K562 (cell line): ENCODE data around the gene ATRIP. TPM values are rescaled to one million over a fixed set of nuclear protein-coding genes. Genes with fewer than 3 reads are reported as not detected.

Experiments
- ATAC-seq: fragments of 200-7000 bp; cut with Tn5 transposase; 3 replicates; pipeline ENCODE4 v1.9.1; 2020; ENCODE audit warnings: moderate library complexity
- BruUV-seq: library from RNA; stranded (reverse); fragments of 400-500 nt; replicated peaks from 2 replicates; lab custom pipeline; 2021; lab: Mats Ljungman, UMichigan
- CTCF ChIA-PET: fragments of 300-600 bp; formaldehyde crosslinking; extraction: SDS; loops from one replicate; lab custom pipeline; 2021; ENCODE audit warnings: low intra/inter-chr PET ratio; lab: Yijun Ruan, JAX
- POLR2A ChIA-PET: fragments of 300-600, 350-650 bp; sonication (Branson Sonifier 250); formaldehyde crosslinking; extraction: SDS; loops from one replicate; lab custom pipeline; 2021; ENCODE audit warnings: antibody characterized with exemption, inconsistent platforms; lab: Yijun Ruan, JAX
- DNase-seq, 4 experiments: peaks; one replicate each; pipeline versions ENCODE4 v3.0.0 to v3.0.0-alpha.2; 2011 to 2018; ENCODE audit warnings: low spot score in 3 of 4, mixed read lengths in 3 of 4; ENCODE audit errors: extremely low read depth in 1 of 4
- FAIRE-seq: peaks from 2 replicates; lab custom pipeline; 2011; peaks lifted over from hg19 to GRCh38; lab: Jason Lieb, UNC
- H2AFZ ChIP-seq: 2 replicates; pipeline ENCODE4 v1.6.0; 2011; ENCODE audit warnings: low read depth, low read length, control low read depth, inconsistent platforms
- H3K27ac ChIP-seq: fragments of 200-600 bp; 3 replicates; pipeline ENCODE4 v1.8.0; 2011; ENCODE audit warnings: low read depth, mild to moderate bottlenecking, control low read depth, inconsistent platforms, low read length, moderate library complexity, mixed read lengths; ENCODE audit errors: extremely low read depth
- H3K27me3 ChIP-seq, 2 experiments: fragments of 300-600 bp in 1 of 2; 2 replicates in 1 of 2; 3 replicates in 1 of 2; pipeline versions ENCODE4 v1.6.0 to v1.8.0; 2011; ENCODE audit warnings: inconsistent platforms in 2 of 2, low read length in 2 of 2, mild to moderate bottlenecking in 1 of 2, mixed read lengths in 1 of 2, moderate library complexity in 1 of 2; ENCODE audit not compliant: control insufficient read depth in 2 of 2, insufficient read depth in 2 of 2
- H3K36me3 ChIP-seq: fragments of 300-600 bp; 3 replicates; pipeline ENCODE4 v1.8.0; 2011; ENCODE audit warnings: mild to moderate bottlenecking, low read length, inconsistent platforms; ENCODE audit not compliant: control insufficient read depth, insufficient read depth
- H3K4me1 ChIP-seq, 2 experiments: fragments of 200-600 bp in 1 of 2; replicated peaks in 1 of 2; 2 replicates in 1 of 2; 3 replicates in 1 of 2; pipeline versions ENCODE4 v1.5.1 to v1.8.0; 2011; ENCODE audit warnings: inconsistent platforms in 2 of 2, low read length in 2 of 2, mild to moderate bottlenecking in 1 of 2, mixed read lengths in 1 of 2, moderate library complexity in 1 of 2; ENCODE audit not compliant: control insufficient read depth in 2 of 2, insufficient read depth in 2 of 2
- H3K4me2 ChIP-seq: 2 replicates; pipeline ENCODE4 v1.6.1; 2011; ENCODE audit warnings: low read length, control low read depth, inconsistent platforms, mixed read lengths; ENCODE audit not compliant: insufficient read depth
- H3K4me3 ChIP-seq: fragments of 200-600 bp; sonication (generic), shearing (Covaris generic); 2 replicates; pipeline ENCODE4 v1.5.1; 2016; ENCODE audit warnings: control low read depth, inconsistent platforms
- H3K79me2 ChIP-seq: fragments of 200-600 bp; 3 replicates; pipeline ENCODE4 v1.8.0; 2011; ENCODE audit warnings: low read length, inconsistent platforms; ENCODE audit not compliant: control insufficient read depth, insufficient read depth
- H3K9ac ChIP-seq, 2 experiments: 2 replicates each; pipeline versions ENCODE4 v1.6.0 to v1.6.1; 2011; ENCODE audit warnings: low read depth in 2 of 2, low read length in 2 of 2, control low read depth in 1 of 2, inconsistent platforms in 1 of 2, mild to moderate bottlenecking in 1 of 2, mixed read lengths in 1 of 2; ENCODE audit not compliant: insufficient read depth in 1 of 2
- H3K9me1 ChIP-seq: one replicate; pipeline ENCODE4 v1.6.0; 2011; ENCODE audit warnings: inconsistent platforms, mild to moderate bottlenecking, low read length, moderate library complexity; ENCODE audit not compliant: control insufficient read depth, insufficient read depth
- H3K9me3 ChIP-seq: replicated peaks from 2 replicates; pipeline ENCODE4 v1.5.1; 2011; ENCODE audit warnings: low read depth, low read length, inconsistent platforms; ENCODE audit not compliant: control insufficient read depth, insufficient read depth
- H4K20me1 ChIP-seq: replicated peaks from 2 replicates; pipeline ENCODE4 v1.6.1; 2011; ENCODE audit warnings: low read length, inconsistent platforms, mixed read lengths; ENCODE audit not compliant: control insufficient read depth, insufficient read depth
- CTCF ChIP-seq, 3 experiments: IDR thresholded peaks in 2 of 3; conservative IDR thresholded peaks in 1 of 3; 2 replicates each; pipeline ENCODE4 v1.5.1; 2011 to 2012; ENCODE audit warnings: low read length in 3 of 3, mild to moderate bottlenecking in 3 of 3, control low read depth in 2 of 3, improper control_type of control experiment in 1 of 3, inconsistent platforms in 1 of 3, low read depth in 1 of 3, mixed read lengths in 1 of 3, moderate library complexity in 1 of 3; ENCODE audit not compliant: insufficient read depth in 2 of 3
- ELF2 ChIP-seq: fragments of 250-450 bp; sonication (Bioruptor Pico); IDR thresholded peaks from 2 replicates; pipeline ENCODE4 v1.5.0; 2021; ENCODE audit warnings: mild to moderate bottlenecking
- FOS ChIP-seq: IDR thresholded peaks from 3 replicates; pipeline ENCODE4 v1.6.1; 2011; ENCODE audit not compliant: insufficient read length; ENCODE audit errors: extremely low read depth
- FOXA1 ChIP-seq: fragments of 450-650 bp; IDR thresholded peaks from 2 replicates; pipeline ENCODE4 v1.6.1; 2016; ENCODE audit warnings: mild to moderate bottlenecking, borderline replicate concordance
- JUN ChIP-seq, 2 experiments: sonication (generic) in 1 of 2; formaldehyde crosslinking in 1 of 2; IDR thresholded peaks; 2 replicates each; pipeline versions ENCODE4 v1.6.1 to v1.8.0; 2012 to 2022; ENCODE audit warnings: borderline replicate concordance in 2 of 2, mild to moderate bottlenecking in 2 of 2, improper control_type of control experiment in 1 of 2, low read depth in 1 of 2, low read length in 1 of 2, missing genetic modification reagents in 1 of 2
- KDM1A ChIP-seq, 2 experiments: fragments of 450-650 bp; IDR thresholded peaks; 2 replicates each; pipeline ENCODE4 v1.6.1; 2016; ENCODE audit warnings: mild to moderate bottlenecking in 2 of 2
- PHF8 ChIP-seq: fragments of 200-600 bp; sonication (generic); IDR thresholded peaks from 2 replicates; pipeline ENCODE4 v1.6.1; 2012; ENCODE audit warnings: mixed run types, mild to moderate bottlenecking, inconsistent platforms, low read length, moderate library complexity, borderline replicate concordance
- PKNOX1 ChIP-seq: fragments of 450-650 bp; IDR thresholded peaks from 2 replicates; pipeline ENCODE4 v1.6.1; 2016
- ZBTB43 ChIP-seq: sonication (generic); formaldehyde crosslinking; IDR thresholded peaks from 2 replicates; pipeline ENCODE4 v1.8.0; 2023; ENCODE audit warnings: mild to moderate bottlenecking, missing genetic modification reagents
- ZNF696 ChIP-seq: fragments of 250-450 bp; sonication (Bioruptor Pico); conservative IDR thresholded peaks from 2 replicates; pipeline ENCODE4 v1.4.0; 2020; ENCODE audit warnings: mild to moderate bottlenecking, moderate library complexity
- WGBS: fragments of 100-300 bp; shearing (Covaris generic); methylation state at CpG from one replicate; pipeline ENCODE4 v1.1.6; 2016; ENCODE audit warnings: low coverage, mixed read lengths; ENCODE audit not compliant: insufficient coverage; ENCODE audit errors: missing lambda C conversion rate; 5-methylcytosine and 5-hydroxymethylcytosine counted together
- in situ Hi-C: fragments of 300-500 bp; cut with MboI; formaldehyde crosslinking; loops from 4 replicates; pipeline ENCODE4 v1.15.0; 2018; ENCODE audit warnings: inconsistent platforms, mixed read lengths
- intact Hi-C: fragments of 100-400 bp; cut with micrococcal nuclease; formaldehyde crosslinking; loops from 2 replicates; pipeline ENCODE4 v1.14.2; 2022
- polyA plus RNA-seq, 8 experiments: library from polyadenylated mRNA; depleted of rRNA in 4 of 8; stranded (reverse) in 5 of 8; unstranded in 3 of 8; fragments of >200 nt; fragmentation: Nextera tagmentation in 2 of 8; fragmentation: Illumina TruSeq in 1 of 8; extraction: Ambion mirVana in 2 of 8; extraction: Trizol in 1 of 8; gene quantifications; 2 replicates each; pipeline versions ENCODE4 v1.2.1 to v1.2.3, GENCODE V29; 2011 to 2014; ENCODE audit warnings: inconsistent platforms in 1 of 8, missing spikeins in 1 of 8
- total RNA-seq, 7 experiments: library from RNA; depleted of rRNA in 6 of 7; stranded (reverse); fragments of >200 nt in 6 of 7; fragmentation: Illumina TruSeq in 2 of 7; extraction: Trizol in 2 of 7; gene quantifications; 2 replicates each; pipeline versions ENCODE4 v1.2.1 to v1.2.3, GENCODE V29; 2011 to 2021; ENCODE audit warnings: low replicate concordance in 1 of 7

ATRIP gene
- total and polyA plus RNA-seq, 9 of the 15 experiments (the other 6 are each of a cell fraction or from before 2014, with no cell fraction given) = 1.7 to 15.7 (median 10.5) TPM

- Histone ChIP-seq H3K9me1 (no peaks in the 10 kb centered on the region), H3K27me3 (no peaks in the 10 kb centered on the region), H3K4me2 (no peak overlapping the region), H3K36me3 (no peaks in the 10 kb centered on the region), H4K20me1 (0 out of 2 replicates have a peak, but pooled peaks cover 4% of the 10 kb centered on the region), H3K9ac (no peak overlapping the region), H3K79me2 (no peaks in the 10 kb centered on the region), H2AFZ (no peak overlapping the region), H3K9me3 (no peaks in the 10 kb centered on the region), H3K27ac (no peak overlapping the region), H3K4me3 (no peak overlapping the region), H3K4me1 (peaks cover 0 to 5% of the 10 kb centered on the region in 2 experiments; a peak in 1 of 5 replicates)
- FAIRE-seq = no peak
- CTCF ChIA-PET = no interaction called here
- intact Hi-C loops = loop anchor here (5.0 to 10.0 kb wide), 3 partner anchors 101 to 209 kb away; partner anchors contain the start of gene SHISA5
- BruUV-seq = no TSS peak
- POLR2A ChIA-PET = no interaction called here
- WGBS = 43% methylated on average over 15 of the region's 15 CpGs
- DNase-seq = no peak
- ATAC-seq = no peak
- TF ChIP-seq ELF2 (CRISPR knock-in tag) (no peak), PHF8 (no peak), KDM1A (IDR thresholded peaks at IDR 0.05) (no peak), CTCF (IDR thresholded peaks at IDR 0.05 in 2 of 3, conservative IDR thresholded peaks at IDR 0.05 in 1 of 3; ENCODE audit: insufficient read depth in 2 of 3, low read depth in 1 of 3, low read length in 3 of 3) (no peak), FOS (no peak), ZBTB43 (no peak), PKNOX1 (no peak), JUN (IDR thresholded peaks at IDR 0.05; ENCODE audit: borderline replicate concordance, low read depth, low read length) (no peak), JUN (CRISPR knock-in tag; IDR thresholded peaks at IDR 0.05; ENCODE audit: borderline replicate concordance) (no peak), ZNF696 (CRISPR knock-in tag) (no peak), FOXA1 (no peak)
- in situ Hi-C loops = loop anchor here (5.0 kb wide), 1 partner anchor 34 kb away; no protein-coding TSS in a partner anchor
These were observed 42.8 kb upstream of the ATRIP start for GRCh38 chr3:48403533-48404439.
